ENCODE measurements around the gene G3BP2.
A peak's percentile ranks its signal among the peaks of the same experiment; 100 is the strongest.
"Not testable (repeated sequence)": the region's sequence is repeated elsewhere in the genome, so short reads cannot be mapped to it uniquely, and the experiment has no call there.

G3BP2 gene

GRCh38 chr4:75683482-75684155 lies 10.4 kb upstream of the G3BP2 start:
- no peak for DNase-seq

- no peak for DNase-seq
Measured at GRCh38 chr4:75679876-75680575, 6.8 kb upstream of the G3BP2 start.

GRCh38 chr4:75678965-75679364 lies 5.8 kb upstream of the G3BP2 start:
- DNase-seq: no peak

GRCh38 chr4:75678473-75678872 lies 5.3 kb upstream of the G3BP2 start:
- DNase-seq: no peak

GRCh38 chr4:75675004-75675531 lies 1.9 kb upstream of the G3BP2 start:
- no peak for DNase-seq

GRCh38 chr4:75673959-75674328 lies 733 bp upstream of the G3BP2 start:
- DNase-seq: no peak

GRCh38 chr4:75672461-75673026 lies 667 bp downstream of the G3BP2 start:
- DNase-seq: peak; percentile 83

- DNase-seq: no peak
Measured at GRCh38 chr4:75671802-75672421, 1.3 kb downstream of the G3BP2 start.

GRCh38 chr4:75668596-75668995 lies 4.6 kb downstream of the G3BP2 start:
- no peak for DNase-seq

GRCh38 chr4:75667636-75668035 lies 5.6 kb downstream of the G3BP2 start:
- DNase-seq: not testable (repeated sequence)

- no peak for DNase-seq
Measured at GRCh38 chr4:75666299-75666698, 6.9 kb downstream of the G3BP2 start.

- not testable (repeated sequence) for DNase-seq
Measured at GRCh38 chr4:75664604-75665003, 8.6 kb downstream of the G3BP2 start.

- no peak for DNase-seq
Measured at GRCh38 chr4:75662626-75663025, 10.6 kb downstream of the G3BP2 start.

GRCh38 chr4:75660491-75660890 lies 12.7 kb downstream of the G3BP2 start:
- no peak for DNase-seq

- no peak for DNase-seq
Measured at GRCh38 chr4:75659512-75660031, 13.6 kb downstream of the G3BP2 start.

GRCh38 chr4:75658876-75659275 lies 14.3 kb downstream of the G3BP2 start:
- DNase-seq: no peak

GRCh38 chr4:75655562-75655961 lies 17.6 kb downstream of the G3BP2 start:
- peak; percentile 70 for DNase-seq

- peak; percentile 60 for DNase-seq
Measured at GRCh38 chr4:75654905-75655304, 18.3 kb downstream of the G3BP2 start.

GRCh38 chr4:75653845-75654503 lies 19.2 kb downstream of the G3BP2 start:
- DNase-seq: no peak

GRCh38 chr4:75644095-75644494 lies 29.1 kb downstream of the G3BP2 start:
- DNase-seq: no peak

GRCh38 chr4:75643651-75644050 lies 29.6 kb downstream of the G3BP2 start:
- DNase-seq: no peak

- no peak for DNase-seq
Measured at GRCh38 chr4:75639124-75639695, 34.0 kb downstream of the G3BP2 start.
